GM21515 (cell line): ENCODE results near the gene KRTCAP2.

Source experiments
- ATAC-seq: cut with Tn5 transposase; IDR thresholded peaks from one replicate; pipeline ENCODE4 v1.9.1; 2021; ENCODE audit not compliant: unreplicated experiment

The KRTCAP2 gene

GRCh38 chr1:155184835-155185782 lies 12.0 kb upstream of the KRTCAP2 start:
- ATAC-seq, result no peak

GRCh38 chr1:155184351-155184811 lies 11.3 kb upstream of the KRTCAP2 start:
- no peak for ATAC-seq

- no peak for ATAC-seq
Observed at GRCh38 chr1:155183775-155184221, 10.7 kb upstream of the KRTCAP2 start.

GRCh38 chr1:155182052-155182550 lies 9.0 kb upstream of the KRTCAP2 start:
- no peak for ATAC-seq

GRCh38 chr1:155181371-155182051 lies 8.4 kb upstream of the KRTCAP2 start:
- no peak for ATAC-seq

- no peak for ATAC-seq
Observed at GRCh38 chr1:155179112-155180031, 6.3 kb upstream of the KRTCAP2 start.

- no peak for ATAC-seq
Observed at GRCh38 chr1:155178441-155179111, 5.5 kb upstream of the KRTCAP2 start.

GRCh38 chr1:155177918-155178281 lies 4.8 kb upstream of the KRTCAP2 start:
- ATAC-seq, result no peak

- ATAC-seq, result no peak
Observed at GRCh38 chr1:155177192-155177917, 4.3 kb upstream of the KRTCAP2 start.

GRCh38 chr1:155176544-155177071 lies 3.5 kb upstream of the KRTCAP2 start:
- ATAC-seq, result no peak

GRCh38 chr1:155175927-155176371 lies 2.8 kb upstream of the KRTCAP2 start:
- ATAC-seq, result no peak

- no peak for ATAC-seq
Observed at GRCh38 chr1:155175281-155175926, 2.3 kb upstream of the KRTCAP2 start.

- no peak for ATAC-seq
Observed at GRCh38 chr1:155174324-155175280, 1.5 kb upstream of the KRTCAP2 start.

GRCh38 chr1:155173478-155174323 lies 597 bp upstream of the KRTCAP2 start, which contains the start of gene TRIM46:
Gene TRIM46 (plus strand): TSS chr1:155173849. CDS start chr1:155173967, 118 bp downstream.
- ATAC-seq, result no peak

GRCh38 chr1:155171836-155172731 lies 1.0 kb downstream of the KRTCAP2 start:
- no peak for ATAC-seq
